ENCODE results near the gene GRIK2. TPM values are rescaled to one million over a fixed set of nuclear protein-coding genes. Genes with fewer than 3 reads are reported as not detected.

Gene GRIK2
- total RNA-seq, 1 experiment from 2014 or later, result 8.5 TPM

DNA sequence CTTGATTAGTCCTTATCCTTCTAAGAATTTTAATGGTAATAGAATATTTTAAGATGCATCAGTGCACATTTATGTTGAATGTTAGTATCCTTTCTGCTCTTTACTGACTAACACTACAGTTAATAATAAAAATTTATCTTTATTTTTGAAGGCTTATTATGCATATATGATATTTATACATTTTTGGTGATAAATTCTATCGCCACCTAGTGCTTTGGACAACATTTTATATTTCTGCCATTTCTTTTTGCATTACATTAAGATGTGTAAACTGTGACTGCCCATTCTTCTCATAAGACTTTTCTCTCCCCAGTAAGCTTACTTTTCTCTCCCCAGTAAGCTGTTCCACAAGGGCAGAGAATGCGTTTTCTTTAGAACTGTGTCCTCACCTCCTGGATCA lies 252.3 kb downstream of the GRIK2 start:
- DNase-seq (ENCODE audit: low read depth, low spot score), result no peak
- in situ Hi-C loops (cut with HindIII; ENCODE audit: low pct_unique_long_range_greater_than_20kb, low sequenced_read_pairs), result no loop called here

DNA sequence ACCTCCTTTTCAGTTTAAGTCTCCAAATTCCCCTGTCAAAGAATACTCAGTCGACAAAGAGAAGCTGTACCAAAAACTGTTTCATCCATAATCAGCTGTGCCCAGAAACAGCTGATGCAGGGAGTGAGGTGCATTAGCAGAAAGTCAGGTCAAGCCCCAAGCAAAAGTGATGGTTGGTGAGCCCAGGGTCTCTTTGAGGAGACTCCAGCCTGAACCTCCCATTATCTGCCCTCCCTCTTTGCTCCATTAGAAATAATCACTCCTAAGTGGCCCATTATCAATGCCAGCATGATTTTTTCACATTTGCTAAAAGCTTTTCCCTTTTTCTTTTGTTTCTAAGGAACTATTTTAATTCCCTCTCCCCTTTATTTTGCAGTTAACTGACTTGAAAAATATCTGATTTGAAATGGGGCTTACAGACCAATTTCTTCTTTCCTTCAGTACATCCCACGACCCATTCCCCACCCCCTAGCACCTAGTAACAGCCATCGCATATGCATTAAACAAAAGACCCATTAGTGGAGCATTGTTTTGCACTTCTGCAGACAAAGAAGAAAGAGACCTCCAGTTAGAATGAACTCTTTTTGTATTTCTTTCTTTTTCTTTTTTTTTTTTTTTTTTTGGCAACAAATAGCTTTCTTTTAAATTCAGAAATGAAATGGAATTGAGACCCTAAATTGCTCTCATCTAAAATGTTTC lies 257.0 kb downstream of the GRIK2 start:
- no peak for DNase-seq (ENCODE audit: low read depth, low spot score)
- in situ Hi-C loops (cut with HindIII; ENCODE audit: low pct_unique_long_range_greater_than_20kb, low sequenced_read_pairs), result no loop called here

DNA sequence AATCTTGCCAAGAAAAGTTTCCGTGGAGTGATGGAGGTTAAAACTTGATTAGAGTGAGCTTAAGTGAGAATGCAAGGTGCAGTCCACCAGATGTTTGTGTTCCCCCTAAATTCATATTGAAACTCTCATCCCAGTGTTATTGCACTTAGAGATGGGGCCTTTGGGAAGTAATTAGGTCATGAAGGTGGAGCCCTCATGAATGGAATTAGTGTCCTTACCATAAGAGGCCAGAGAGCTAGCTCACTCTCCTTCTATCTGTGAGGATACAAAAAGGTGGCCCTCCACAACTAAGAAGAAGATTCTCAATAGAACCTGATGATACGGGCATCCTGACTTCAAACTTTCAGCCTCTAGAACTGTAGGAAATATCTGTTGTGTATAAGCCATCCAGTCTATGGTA lies 258.6 kb downstream of the GRIK2 start:
- in situ Hi-C loops (cut with HindIII; ENCODE audit: low pct_unique_long_range_greater_than_20kb, low sequenced_read_pairs), result no loop called here
- DNase-seq (ENCODE audit: low read depth, low spot score), result no peak

DNA sequence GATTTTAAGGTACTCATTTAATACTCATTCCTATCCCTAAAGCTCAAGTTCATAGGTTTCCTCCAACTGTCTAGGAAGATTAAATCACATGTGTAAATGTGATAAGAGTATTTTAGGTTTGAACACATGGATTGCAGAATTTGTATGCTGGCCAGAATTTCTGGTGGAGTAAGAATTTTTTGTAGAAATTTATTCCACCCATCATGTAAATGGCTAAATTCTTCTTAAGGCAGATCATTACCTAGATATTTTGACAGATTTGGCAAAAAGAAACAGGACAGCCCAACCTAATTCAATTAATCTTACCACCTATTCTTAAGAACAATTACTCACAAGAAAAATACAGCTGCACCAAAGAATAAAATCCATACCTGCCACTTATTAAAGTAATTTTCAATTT lies 261.6 kb downstream of the GRIK2 start:
- in situ Hi-C loops (cut with HindIII; ENCODE audit: low pct_unique_long_range_greater_than_20kb, low sequenced_read_pairs), result no loop called here
- DNase-seq (ENCODE audit: low read depth, low spot score), result no peak

DNA sequence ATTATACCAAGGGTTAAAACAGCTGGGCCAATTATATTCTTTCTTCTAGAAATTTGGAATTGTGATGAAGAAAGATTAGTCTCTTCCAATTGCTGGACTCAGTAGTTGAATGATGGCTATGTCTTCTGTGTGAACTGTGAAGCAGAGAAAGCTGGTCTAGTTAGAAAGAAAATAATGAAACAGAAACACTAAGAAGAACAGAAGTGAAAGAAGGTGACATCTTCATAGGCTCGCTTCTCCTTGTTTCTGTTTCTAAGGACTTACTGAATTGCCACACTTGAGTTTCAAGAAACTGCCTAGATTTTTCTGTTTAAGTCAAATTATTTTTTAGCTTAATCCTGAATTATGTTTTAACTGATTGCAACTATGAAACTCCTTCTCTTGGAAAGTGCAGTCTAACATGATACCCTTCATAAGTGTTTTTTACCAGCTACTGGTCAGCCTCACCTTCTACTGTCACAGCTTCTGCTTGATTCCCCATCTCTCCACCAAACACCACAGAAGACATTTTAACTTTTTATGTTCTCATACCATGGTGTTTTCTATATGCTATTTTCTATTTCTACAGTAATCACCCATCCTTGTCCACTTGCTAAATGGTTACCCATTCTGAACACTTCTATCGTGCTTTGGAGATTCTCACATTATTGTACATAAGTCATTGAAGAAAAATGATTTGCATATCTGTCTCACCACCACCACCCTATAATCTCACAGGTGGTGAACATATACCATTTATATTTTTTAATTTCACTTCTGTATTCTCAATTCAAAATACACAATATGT lies 268.8 kb downstream of the GRIK2 start:
- no peak for DNase-seq (ENCODE audit: low read depth, low spot score)
- in situ Hi-C loops (cut with HindIII; ENCODE audit: low pct_unique_long_range_greater_than_20kb, low sequenced_read_pairs), result no loop called here

DNA sequence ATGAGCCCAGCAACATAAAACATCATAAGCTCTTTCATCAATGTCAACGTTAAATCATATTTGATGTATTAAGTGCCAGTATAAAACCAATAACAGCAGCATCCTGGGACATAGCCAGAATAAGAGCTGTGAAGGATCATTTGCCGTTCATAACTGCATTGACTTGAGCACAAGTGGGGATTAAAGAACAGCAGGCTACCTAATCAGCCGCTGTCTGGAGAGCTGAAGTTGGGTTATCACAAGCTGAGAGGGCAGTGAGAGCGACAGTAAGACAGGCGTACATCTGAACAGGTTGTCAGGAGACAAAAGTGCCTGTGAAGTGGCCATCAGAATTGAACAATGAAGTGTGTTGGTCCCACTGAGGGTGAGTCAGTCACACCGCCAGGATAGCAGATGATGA lies 269.6 kb downstream of the GRIK2 start:
- no peak for DNase-seq (ENCODE audit: low read depth, low spot score)
- in situ Hi-C loops (cut with HindIII; ENCODE audit: low pct_unique_long_range_greater_than_20kb, low sequenced_read_pairs), result no loop called here

DNA sequence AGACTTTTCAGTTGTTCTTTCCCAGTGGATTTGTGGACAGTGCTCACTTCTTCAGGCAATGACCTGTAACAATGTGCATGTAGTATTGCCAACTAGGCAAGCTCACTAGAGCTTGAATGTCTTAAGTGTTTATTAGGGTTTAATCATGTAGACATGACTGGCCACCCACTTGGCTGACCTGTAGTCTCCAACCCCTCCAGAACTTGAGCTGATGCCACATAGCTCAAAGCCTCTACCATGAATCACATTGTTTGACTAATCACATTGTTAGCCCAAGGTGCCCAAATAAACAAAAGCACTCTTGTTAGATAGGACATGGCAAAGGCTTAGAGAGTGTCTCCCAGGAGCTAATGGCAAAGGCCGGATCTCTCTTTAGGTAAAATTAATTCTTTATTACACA lies 272.7 kb downstream of the GRIK2 start:
- peak; percentile 67 for DNase-seq (ENCODE audit: low read depth, low spot score)

DNA sequence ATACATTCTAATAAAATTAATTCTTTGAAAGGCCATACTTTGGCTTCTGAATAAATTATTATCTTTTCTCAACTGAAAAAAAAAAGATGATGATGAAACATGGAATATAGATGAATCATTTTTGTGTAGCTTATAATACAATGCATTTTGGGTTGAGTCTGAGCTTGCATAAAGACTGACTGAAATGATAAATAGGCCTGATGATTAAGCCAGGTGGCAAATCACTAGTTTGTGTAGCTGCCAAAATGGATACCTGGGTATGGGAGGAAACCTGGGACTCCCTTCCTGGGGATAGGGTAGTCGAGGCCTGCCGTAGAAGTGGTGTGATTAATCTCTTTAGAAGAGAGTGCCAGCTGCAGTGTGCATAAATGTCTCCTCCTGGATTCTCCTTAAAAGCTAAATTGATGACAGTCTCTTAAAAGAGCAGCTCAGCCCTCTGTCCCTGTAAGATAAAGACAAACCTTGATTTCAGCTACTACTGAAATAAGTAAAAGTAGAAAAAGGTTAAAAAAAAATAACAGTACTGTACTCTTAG lies 275.1 kb downstream of the GRIK2 start:
- in situ Hi-C loops (cut with HindIII; ENCODE audit: low pct_unique_long_range_greater_than_20kb, low sequenced_read_pairs), result no loop called here
- DNase-seq (ENCODE audit: low read depth, low spot score), result no peak

More for the DNA sequence above, 272.7 kb downstream of the GRIK2 start:
- in situ Hi-C loops (cut with HindIII; ENCODE audit: low pct_unique_long_range_greater_than_20kb, low sequenced_read_pairs), result no loop called here

DNA sequence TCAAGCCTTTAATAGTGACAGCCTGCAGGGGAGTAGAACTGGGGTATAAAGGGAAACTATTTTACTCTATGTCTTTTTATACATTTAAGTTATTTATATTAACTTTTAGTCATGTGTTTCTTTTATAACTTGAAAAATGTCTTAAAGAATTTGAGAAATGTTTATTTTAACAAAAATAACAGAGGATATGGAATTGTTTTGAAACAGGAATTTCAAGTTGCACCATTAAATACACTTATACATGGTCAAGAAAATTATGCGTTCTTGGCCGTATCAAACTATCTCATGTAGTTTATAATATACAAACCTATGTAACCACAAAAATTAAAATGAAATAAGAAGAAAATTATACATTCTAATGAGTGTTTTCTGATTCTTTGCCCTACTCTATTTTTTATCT lies 282.7 kb downstream of the GRIK2 start:
- in situ Hi-C loops (cut with HindIII; ENCODE audit: low pct_unique_long_range_greater_than_20kb, low sequenced_read_pairs), result no loop called here
- DNase-seq (ENCODE audit: low read depth, low spot score), result no peak

DNA sequence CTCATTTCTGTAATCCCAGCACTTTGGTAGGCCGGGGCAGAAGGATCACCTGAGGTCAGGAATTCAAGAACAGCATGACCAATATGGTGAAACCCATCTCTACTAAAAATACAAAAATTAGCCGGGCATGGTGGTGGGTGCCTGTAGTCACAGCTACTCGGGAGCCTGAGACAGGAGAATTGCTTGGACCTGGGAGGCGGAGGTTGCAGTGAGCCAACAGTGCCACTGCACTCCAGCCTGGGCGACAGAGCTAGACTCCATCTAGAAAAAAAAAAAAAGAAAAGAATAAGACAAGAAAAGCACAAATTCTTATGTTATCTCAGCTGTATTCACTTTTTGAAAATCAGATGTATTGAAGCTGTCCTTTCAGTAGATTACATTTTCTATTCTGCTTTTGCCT lies 289.4 kb downstream of the GRIK2 start:
- DNase-seq (ENCODE audit: low read depth, low spot score), result no peak
- in situ Hi-C loops (cut with HindIII; ENCODE audit: low pct_unique_long_range_greater_than_20kb, low sequenced_read_pairs), result no loop called here

DNA sequence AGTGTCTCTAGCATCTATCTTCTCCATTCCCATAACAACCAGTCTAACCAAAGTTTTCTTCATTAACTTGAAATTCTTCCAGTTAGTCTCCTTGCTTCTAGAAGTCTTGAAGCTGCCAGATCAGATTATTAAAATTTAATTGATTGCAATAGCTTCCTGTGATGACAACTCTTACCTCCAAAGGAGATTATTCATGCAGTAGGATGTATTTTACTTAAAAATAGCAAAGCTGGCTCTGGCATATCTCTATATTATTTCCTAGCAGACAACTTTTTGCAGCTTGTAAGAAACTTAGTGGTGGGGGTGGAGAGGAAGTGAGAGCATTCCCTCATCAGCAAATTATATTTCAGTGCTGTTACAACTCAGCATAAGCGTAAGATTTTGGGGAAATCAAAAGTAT lies 290.4 kb downstream of the GRIK2 start:
- no peak for DNase-seq (ENCODE audit: low read depth, low spot score)
- in situ Hi-C loops (cut with HindIII; ENCODE audit: low pct_unique_long_range_greater_than_20kb, low sequenced_read_pairs), result no loop called here

DNA sequence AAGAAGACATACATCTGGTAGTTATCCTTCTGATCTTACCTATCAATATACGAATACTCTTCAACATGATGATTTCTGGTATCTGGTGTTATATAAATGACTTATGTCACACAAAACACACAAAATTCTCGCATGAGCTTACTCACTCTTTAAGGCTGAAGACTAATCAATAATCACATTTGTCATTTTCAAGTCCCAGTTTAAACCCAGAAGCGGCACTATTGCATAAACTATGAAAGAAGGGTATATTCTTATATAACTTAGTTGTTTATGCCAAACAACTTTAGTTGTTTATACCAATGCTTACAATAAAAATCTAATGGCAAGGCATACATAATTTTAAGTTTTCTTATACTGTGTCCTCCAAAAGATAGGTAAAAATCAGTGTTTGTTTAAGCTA lies 293.1 kb downstream of the GRIK2 start:
- DNase-seq (ENCODE audit: low read depth, low spot score), result no peak
- in situ Hi-C loops (cut with HindIII; ENCODE audit: low pct_unique_long_range_greater_than_20kb, low sequenced_read_pairs), result no loop called here

DNA sequence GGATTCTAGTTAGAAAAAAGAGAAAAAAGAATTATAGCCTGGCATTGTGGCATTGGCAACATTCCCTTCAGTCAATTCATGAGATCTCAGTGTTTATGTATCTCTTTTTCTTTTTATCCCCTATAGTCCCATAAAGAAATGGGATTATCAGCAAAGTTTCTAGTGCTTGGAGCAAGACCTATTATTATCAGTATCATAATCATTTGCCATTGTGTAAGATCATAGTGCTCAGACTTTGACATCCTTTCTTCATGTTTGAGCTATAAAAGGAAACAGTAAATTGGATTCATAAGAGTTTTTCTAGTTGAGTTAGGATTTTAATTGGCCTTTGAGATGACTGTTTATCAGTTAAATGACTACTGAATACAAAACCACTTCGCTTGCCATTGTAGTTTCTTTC lies 295.6 kb downstream of the GRIK2 start:
- no peak for DNase-seq (ENCODE audit: low read depth, low spot score)
- in situ Hi-C loops (cut with HindIII; ENCODE audit: low pct_unique_long_range_greater_than_20kb, low sequenced_read_pairs), result no loop called here

DNA sequence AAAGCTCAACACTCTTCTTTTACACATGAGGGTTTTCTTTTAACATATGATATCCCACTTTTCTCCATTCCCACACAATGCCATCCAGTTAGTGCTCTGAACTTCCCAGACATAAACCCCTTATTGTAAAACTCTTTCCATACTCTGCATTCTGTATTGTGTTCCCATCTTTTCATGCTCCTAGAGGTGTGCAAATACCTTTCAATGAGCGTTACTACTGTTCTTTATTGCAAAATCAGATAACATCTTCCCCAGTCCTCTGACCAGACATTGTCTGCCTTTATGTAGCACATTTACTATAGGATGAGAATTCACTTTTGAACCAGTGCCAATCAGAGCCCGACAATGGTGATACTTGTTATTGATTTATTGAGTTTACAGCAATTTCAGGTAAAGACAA lies 296.2 kb downstream of the GRIK2 start:
- no peak for DNase-seq (ENCODE audit: low read depth, low spot score)
- in situ Hi-C loops (cut with HindIII; ENCODE audit: low pct_unique_long_range_greater_than_20kb, low sequenced_read_pairs), result no loop called here

DNA sequence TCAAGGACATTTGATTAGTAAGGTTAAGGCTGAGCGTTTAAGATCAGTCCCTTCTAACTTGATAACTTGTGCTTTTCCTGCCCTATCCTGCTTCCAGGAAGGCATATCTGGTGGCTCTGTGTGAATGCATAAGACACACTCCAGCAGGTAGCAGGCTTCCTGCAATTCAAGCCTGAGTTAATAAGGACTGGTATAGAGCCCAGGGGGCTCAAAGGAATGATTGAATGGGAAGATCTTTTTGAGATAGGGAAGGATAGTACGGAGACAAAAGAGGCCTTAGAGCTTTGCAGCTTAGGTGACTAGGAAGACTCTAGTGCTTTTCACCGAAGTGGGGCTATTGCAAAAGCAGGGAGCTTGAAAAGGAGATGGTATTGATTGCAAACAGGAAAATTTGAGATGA lies 307.1 kb downstream of the GRIK2 start:
- in situ Hi-C loops (cut with HindIII; ENCODE audit: low pct_unique_long_range_greater_than_20kb, low sequenced_read_pairs), result no loop called here
- no peak for DNase-seq (ENCODE audit: low read depth, low spot score)

DNA sequence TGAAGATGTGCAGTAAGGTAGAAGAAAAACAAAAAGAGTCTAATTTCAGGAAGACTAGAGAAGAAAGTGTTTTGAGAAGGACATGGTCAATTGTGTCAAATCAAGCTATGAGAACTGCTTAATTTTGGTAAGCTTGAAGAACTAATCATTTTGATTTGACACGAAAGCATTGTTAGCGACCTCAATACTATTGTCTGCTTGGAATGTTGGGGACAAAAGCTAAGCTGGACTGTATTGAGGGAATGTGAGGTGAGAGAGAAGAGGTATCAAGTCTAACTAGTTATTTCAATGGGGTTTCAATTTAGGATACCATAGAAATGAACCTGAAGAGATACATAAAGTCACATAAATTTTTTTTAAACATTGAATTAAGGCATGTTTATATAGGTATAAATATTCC lies 309.8 kb downstream of the GRIK2 start:
- in situ Hi-C loops (cut with HindIII; ENCODE audit: low pct_unique_long_range_greater_than_20kb, low sequenced_read_pairs), result no loop called here
- DNase-seq (ENCODE audit: low read depth, low spot score), result no peak

DNA sequence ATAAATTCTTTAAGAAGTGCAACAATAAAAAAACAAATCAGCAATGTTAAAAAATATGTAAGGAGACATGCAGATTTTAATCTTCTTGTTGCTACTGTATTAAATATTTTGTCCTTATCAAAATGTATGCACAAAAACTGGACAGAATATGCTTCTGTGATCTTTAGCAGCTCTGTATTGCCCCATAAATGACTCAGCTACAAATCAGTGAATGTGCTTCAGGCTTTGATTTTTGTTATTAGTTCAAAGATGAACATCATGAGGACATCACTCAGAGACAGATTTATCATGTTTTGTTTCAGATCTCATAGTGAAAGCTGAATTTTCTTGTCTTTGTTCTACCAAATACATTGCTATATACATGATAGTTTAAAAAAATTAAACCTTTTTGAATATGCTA lies 312.4 kb downstream of the GRIK2 start:
- peak; percentile 7 for DNase-seq (ENCODE audit: low read depth, low spot score)
- in situ Hi-C loops (cut with HindIII; ENCODE audit: low pct_unique_long_range_greater_than_20kb, low sequenced_read_pairs), result no loop called here

DNA sequence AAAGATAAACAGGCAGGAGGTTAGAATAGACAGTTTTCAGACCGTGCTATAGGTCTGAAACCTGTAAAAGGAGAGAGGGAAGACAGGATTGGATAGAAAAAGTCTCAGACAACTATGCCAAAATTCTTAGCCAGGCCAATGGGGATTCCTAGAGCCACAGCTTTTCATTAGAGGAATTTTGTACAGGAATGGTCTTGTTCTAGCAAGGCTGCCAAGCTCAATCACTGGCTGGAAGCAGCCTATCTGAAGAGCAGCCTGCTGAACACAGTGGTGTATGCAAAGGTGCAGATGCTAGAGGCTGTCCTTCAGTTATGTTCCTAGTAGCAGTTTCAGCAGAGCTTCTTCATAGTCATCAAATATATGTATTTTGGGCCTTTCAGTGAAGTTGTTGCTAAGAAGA lies 313.1 kb downstream of the GRIK2 start:
- in situ Hi-C loops (cut with HindIII; ENCODE audit: low pct_unique_long_range_greater_than_20kb, low sequenced_read_pairs), result no loop called here
- DNase-seq (ENCODE audit: low read depth, low spot score), result no peak

DNA sequence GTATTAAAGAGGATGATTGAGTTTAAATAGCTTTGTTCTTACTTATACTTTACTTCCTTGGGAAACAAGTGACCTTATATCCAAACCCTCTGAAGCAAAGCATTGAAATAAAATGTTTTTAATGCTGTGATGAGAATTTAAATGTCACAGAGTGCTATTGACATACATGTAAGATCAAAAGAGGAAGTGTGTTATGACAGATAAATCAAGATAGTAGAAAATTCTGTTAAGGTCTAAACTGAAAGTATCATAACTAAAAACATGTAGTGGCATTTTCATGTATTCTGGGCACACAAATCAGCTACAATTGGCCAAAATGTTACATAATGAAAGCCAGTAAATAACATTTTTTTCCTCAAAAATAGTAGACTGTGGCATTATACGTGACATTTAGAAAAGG lies 318.0 kb downstream of the GRIK2 start:
- in situ Hi-C loops (cut with HindIII; ENCODE audit: low pct_unique_long_range_greater_than_20kb, low sequenced_read_pairs), result no loop called here
- no peak for DNase-seq (ENCODE audit: low read depth, low spot score)
